Epithelial cell of esophagus (primary cell): ENCODE results near the gene ALDH1L1.

Experiments used
- DNase-seq: peaks from one replicate; pipeline ENCODE4 v3.0.0; 2010; ENCODE audit warnings: low read depth
- H3K4me3 ChIP-seq: 2 replicates; pipeline ENCODE4 v1.5.1; 2011; ENCODE audit warnings: mild to moderate bottlenecking, low read length, control low read depth
- CTCF ChIP-seq: IDR thresholded peaks from 2 replicates; pipeline ENCODE4 v1.5.1; 2011; ENCODE audit warnings: low read depth, mild to moderate bottlenecking, low read length, control low read depth, inconsistent platforms; ENCODE audit not compliant: insufficient read depth; ENCODE audit errors: missing control alignments

The ALDH1L1 gene

GRCh38 chr3:126060613-126061145 is 119.7 kb downstream of the ALDH1L1 start:
- no peak for DNase-seq
- no peak overlapping the region for H3K4me3 ChIP-seq
- TF ChIP-seq CTCF, result no peak

DNA sequence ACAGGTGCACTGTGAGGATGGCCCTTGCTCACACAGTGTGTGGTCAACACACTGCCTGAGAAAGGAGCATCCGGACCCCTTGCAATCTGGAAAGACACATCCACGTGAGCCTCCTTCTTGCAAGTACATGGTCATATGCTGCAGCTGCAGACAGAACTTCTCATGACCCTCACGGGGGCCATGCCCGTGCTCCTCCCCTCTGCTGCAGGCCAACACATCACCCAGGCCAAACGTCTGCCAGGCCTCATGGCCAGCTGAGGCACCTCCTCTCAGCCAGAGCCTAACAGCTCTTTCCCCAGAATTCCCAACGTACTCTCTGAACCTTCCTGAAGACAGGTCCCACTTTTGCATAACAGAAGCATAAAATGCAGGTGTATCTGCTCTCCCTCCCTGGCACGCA is 121.7 kb downstream of the ALDH1L1 start:
- DNase-seq, result no peak
- no peak overlapping the region for H3K4me3 ChIP-seq
- no peak for TF ChIP-seq CTCF

DNA sequence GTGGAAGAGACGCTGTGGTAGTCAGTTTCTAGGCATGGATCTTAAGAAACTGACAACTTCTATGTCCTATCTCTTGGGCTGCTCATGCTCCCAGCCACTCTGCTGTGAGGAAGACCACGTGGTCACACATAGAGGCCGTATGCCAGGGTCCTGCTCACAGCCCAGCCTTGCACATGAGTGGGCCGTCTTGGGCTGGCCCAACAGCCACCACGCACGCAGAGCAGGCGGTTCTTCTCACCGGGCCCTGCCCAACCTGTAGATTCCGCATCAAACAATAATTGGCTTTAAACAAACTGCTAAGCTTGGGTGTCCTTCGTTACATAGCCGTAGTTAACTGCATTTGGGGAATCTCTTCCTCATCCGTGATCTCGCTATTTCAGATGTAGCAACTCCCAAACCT is 122.5 kb downstream of the ALDH1L1 start:
- DNase-seq, result no peak
- no peak overlapping the region for H3K4me3 ChIP-seq
- TF ChIP-seq CTCF, result no peak

DNA sequence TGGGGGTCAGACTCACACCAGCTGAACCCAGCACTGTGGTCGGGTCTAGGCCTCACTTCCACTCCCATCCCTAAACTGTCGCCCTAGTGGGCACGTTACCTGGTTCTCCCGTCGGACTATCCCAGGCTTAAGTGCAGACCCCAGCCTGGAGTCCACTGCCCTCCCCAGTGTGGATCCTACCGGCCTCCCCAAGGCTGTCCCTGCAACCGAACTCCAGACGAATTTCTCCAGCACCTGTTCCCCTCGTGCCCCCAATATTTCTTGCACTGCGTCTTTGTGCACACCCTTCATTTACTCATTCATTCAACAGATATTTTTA is 122.9 kb downstream of the ALDH1L1 start:
- no peak for DNase-seq
- H3K4me3 ChIP-seq, result no peak overlapping the region
- no peak for TF ChIP-seq CTCF

- TF ChIP-seq CTCF, result no peak
- no peak overlapping the region for H3K4me3 ChIP-seq
- peak; percentile 54 for DNase-seq
These were observed 123.5 kb downstream of the ALDH1L1 start for GRCh38 chr3:126056681-126057500.

GRCh38 chr3:126056088-126056487 is 124.3 kb downstream of the ALDH1L1 start:
- no peak for TF ChIP-seq CTCF
- no peak for DNase-seq
- H3K4me3 ChIP-seq, result no peak overlapping the region

DNA sequence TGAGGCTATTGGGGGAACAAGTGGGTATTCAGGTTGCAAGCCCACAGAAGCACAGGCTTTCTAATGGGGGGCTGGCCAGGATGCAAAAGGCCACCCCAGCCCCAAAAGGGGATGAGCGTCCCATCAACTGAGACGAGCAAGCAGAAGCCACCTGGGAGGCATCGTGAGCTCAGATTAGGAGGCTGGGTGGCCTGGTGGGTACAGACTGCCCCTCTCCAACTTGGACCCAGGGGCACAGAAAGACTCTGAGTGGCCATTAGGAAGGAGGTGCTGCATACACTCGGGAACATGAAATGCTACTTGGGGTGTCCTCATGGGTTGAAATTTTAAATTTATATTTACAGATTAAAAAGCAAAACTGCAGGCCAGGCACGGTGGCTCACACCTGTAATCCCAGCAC is 125.5 kb downstream of the ALDH1L1 start:
- no peak overlapping the region for H3K4me3 ChIP-seq
- no peak for TF ChIP-seq CTCF
- DNase-seq, result no peak
